ENCODE data around the gene HS3ST5. TPM values are rescaled to one million over a fixed set of nuclear protein-coding genes. Genes with fewer than 3 reads are reported as not detected.

Gene HS3ST5
- total and polyA plus RNA-seq, 2 donors (not counting 3 experiments of a cell fraction or from before 2014, with no cell fraction given) = not detected

DNA sequence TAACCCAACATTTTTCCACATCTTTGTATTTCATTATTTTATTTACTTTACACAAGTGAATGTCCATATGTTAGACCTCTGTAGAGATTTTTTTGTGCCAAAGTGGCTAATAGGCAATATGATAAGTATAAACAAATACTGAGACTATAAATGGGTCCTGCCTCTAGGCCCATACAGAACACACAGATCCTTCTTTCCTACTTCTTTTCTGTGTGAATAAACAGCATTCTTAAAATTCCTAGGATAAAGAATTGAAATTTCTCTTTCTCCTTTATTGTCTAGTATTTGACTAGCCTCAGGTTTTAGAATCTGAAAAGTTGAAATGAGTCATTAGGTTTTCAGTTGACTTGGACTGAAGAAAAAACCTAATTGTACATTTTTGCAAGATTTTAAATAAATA is 46.3 kb upstream of the HS3ST5 start:
- Histone ChIP-seq H2AFZ (ENCODE audit: low read depth, low read length) (no peak overlapping the region), H3K27ac (ENCODE audit: insufficient read depth, low read depth, low read length) (no peak overlapping the region), H3K36me3 (ENCODE audit: control insufficient read depth in 2 of 2, extremely low read depth in 1 of 2, insufficient read depth in 2 of 2, low read length in 2 of 2) (no peaks in the 10 kb centered on the region), H3K9ac (replicated peaks; ENCODE audit: extremely low read depth, insufficient read depth, low read length) (no peak overlapping the region), H3K4me3 (replicated peaks in 1 of 3; ENCODE audit: insufficient read depth in 1 of 3, low read depth in 1 of 3, low read length in 3 of 3) (no peak overlapping the region), H4K20me1 (replicated peaks; ENCODE audit: control insufficient read depth, extremely low read depth, insufficient read depth, low read length) (no peaks in the 10 kb centered on the region), H3K4me1 (ENCODE audit: control insufficient read depth, extremely low read depth, insufficient read depth, low read length) (no peaks in the 10 kb centered on the region), H3K79me2 (ENCODE audit: control insufficient read depth, insufficient read depth, low read length) (no peaks in the 10 kb centered on the region), H3K9me1 (replicated peaks; ENCODE audit: control insufficient read depth, extremely low read depth, insufficient read depth, low read length) (no peaks in the 10 kb centered on the region), H3K9me3 (replicated peaks; ENCODE audit: control insufficient read depth, insufficient read depth, low read length) (no peaks in the 10 kb centered on the region), H3K4me2 (ENCODE audit: insufficient read depth, low read length) (no peak overlapping the region), H3K27me3 (ENCODE audit: control insufficient read depth in 2 of 2, insufficient read depth in 2 of 2, low read length in 2 of 2) (no peaks in the 10 kb centered on the region)
- FAIRE-seq = no peak
- no peak for TF ChIP-seq GATA2 (IDR thresholded peaks at IDR 0.05; ENCODE audit: insufficient read depth, insufficient read length, low read depth, low read length)
- no peak for TF ChIP-seq EZH2 (IDR thresholded peaks at IDR 0.05; ENCODE audit: borderline replicate concordance, low read depth, low read length, severe bottlenecking)
- no peak for TF ChIP-seq JUN (IDR thresholded peaks at IDR 0.05; ENCODE audit: borderline replicate concordance, insufficient read depth, insufficient read length, low read depth)
- TF ChIP-seq CTCF (IDR thresholded peaks at IDR 0.05; ENCODE audit: extremely low read depth in 1 of 2, insufficient read depth in 1 of 2, low read depth in 1 of 2, low read length in 2 of 2) = no peak
- TF ChIP-seq, protein P1, sequence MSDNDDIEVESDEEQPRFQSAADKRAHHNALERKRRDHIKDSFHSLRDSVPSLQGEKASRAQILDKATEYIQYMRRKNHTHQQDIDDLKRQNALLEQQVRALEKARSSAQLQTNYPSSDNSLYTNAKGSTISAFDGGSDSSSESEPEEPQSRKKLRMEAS (IDR thresholded peaks at IDR 0.05; ENCODE audit: insufficient read depth, insufficient read length) = no peak
- no peak for TF ChIP-seq MYC (IDR thresholded peaks at IDR 0.05; ENCODE audit: low read depth, low read length)
- no peak for TF ChIP-seq POLR2A (IDR thresholded peaks at IDR 0.05; ENCODE audit: low read depth, low read length)
- no peak for DNase-seq (ENCODE audit: low read depth, low spot score)
- dilution Hi-C loops (cut with MboI; ENCODE audit: extremely low pct_ligation_motif_present, low sequenced_read_pairs) (no loop called here), intact Hi-C loops (cut with micrococcal nuclease) (no loop called here)
- ChIA-PET POLR2A (no interaction called here), CTCF (no interaction called here)
- BruUV-seq (replicated peaks) = no TSS peak
